Head of caudate nucleus (tissue), 42 donors: ENCODE measurements around the gene ITM2C.
A peak's percentile ranks its signal among the peaks of the same experiment; 100 is the strongest.

Source experiments
- DNase-seq, 42 donors: peaks; one replicate each; pipeline versions ENCODE4 v3.0.0 to v3.0.0-alpha.2; 2020 to 2021; ENCODE audit warnings: mixed read lengths in 7 of 42
- intact Hi-C: fragments of 100-400 bp; cut with DNase I; formaldehyde crosslinking; loops from one replicate; pipeline ENCODE4 v1.15.0; 2022

Gene ITM2C

DNA sequence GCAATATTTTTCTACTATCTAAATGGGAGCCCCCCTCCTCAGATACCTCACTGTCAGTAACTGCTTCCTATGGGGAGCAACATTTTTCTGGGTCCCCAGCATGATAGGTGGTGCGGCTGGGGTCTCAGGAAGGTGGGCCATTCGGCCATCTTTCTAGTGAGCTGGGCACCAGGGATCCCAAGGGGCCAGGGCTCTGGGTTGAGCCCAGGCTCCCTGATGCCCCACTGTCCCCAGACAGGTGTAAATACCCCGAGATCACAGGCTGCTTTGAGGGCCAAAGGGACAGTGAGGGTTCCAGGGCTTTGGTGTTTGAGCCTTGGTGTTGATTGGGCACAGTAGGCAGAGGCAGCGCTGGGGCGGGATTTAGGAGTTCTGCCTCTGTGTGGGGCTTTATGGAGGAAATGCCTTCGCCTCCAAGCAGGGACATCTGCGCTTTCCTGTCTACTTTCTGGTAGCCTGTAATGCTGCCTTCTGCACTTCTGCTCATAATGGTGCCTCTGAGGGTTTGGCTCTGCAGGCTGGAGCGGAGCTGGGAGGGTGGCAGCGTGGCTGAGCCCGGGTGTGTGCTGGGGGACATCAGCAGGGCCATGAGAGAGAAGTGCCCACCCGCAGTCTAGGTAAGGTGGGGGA, 5.3 kb downstream of the ITM2C start:
- DNase-seq: peak in 8 of 42 donors; percentile 9 to 46 (median 32)
- intact Hi-C loops: loop anchor here (10.0 kb wide), 1 partner anchor 185 kb away; the partner anchor contains the start of gene PSMD1

DNA sequence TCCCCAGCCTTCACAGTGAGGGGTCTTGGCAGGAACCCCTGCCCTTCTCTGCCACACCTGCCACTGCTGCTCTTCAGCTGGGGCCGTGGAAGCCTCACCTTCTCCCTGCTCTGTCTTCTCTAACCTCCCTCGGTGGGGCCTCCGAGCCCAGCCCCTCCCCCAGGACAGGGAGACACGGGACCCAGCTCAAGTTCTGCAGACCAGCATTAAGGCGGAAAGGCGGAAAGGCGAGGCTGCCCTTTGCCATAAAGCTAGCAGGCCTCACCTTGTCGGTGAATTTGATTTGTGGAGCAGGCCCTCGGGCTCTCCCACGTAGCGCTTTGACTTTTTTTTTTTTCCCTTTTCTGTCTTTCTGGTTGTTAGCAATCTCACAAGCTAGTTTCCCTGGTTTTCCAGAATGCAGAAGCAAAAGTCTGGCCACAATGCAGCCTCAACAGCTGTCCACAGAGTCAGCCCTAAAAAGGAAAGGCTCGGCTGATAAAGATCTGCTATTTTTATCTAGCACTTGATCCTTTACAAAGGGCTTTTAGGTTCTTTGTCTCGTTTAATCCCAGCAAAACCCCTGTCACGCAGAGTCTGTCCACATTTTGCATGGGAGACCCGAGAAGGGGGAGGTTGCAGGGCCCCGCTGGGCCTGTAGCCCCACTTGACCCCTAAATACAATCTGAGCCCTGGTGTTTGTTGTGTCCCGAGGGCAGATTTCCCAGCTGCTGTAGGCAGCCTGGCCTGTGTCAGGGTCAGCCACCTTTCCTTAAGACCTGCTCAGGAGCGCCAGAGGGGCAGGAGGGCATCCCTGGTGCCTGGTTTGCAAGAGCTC, 6.0 kb downstream of the ITM2C start:
- DNase-seq: peak in 10 of 42 donors; percentile 10 to 61 (median 42)
- intact Hi-C loops: no loop called here

DNA sequence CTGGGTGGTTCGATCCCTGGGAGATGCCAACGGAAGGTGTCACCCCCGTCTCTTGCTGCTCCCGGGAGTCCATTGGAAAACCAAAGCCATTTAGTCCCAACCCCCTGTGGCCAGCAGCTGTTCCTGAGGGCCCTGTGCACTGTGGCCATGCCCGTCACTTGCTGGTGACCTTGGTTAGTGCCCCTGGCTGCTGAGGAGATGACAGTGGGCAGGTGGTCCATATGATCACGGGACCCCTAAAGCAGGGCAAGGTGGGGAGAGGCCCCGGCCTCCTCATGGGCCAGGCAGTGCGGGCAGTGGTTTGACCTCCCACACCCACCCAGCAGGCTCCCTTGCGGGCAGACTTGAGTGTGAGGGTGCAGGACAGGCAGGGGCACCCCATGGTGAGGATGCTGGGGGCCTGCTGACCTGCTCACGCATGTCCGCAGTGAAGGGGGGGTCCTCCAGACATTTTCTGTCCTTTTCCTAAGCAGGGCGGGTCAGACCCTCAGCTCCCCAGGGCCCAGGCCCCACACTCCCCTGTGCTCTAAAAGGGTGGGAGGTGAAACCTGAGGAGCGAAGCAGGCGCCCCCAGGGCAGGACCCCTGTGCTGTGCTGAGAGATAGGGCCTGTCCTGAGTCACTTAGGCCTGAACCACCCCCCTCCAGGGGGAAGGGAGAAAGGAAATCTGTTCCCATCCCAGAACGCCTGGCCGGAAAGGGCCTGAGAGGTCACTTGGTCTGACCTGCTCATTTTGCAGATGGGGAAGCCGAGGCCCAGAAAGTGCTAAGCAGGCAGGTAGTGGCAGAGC, 6.8 kb downstream of the ITM2C start:
- intact Hi-C loops: no loop called here
- DNase-seq: peak in 10 of 42 donors; percentile 6 to 37 (median 26)

DNA sequence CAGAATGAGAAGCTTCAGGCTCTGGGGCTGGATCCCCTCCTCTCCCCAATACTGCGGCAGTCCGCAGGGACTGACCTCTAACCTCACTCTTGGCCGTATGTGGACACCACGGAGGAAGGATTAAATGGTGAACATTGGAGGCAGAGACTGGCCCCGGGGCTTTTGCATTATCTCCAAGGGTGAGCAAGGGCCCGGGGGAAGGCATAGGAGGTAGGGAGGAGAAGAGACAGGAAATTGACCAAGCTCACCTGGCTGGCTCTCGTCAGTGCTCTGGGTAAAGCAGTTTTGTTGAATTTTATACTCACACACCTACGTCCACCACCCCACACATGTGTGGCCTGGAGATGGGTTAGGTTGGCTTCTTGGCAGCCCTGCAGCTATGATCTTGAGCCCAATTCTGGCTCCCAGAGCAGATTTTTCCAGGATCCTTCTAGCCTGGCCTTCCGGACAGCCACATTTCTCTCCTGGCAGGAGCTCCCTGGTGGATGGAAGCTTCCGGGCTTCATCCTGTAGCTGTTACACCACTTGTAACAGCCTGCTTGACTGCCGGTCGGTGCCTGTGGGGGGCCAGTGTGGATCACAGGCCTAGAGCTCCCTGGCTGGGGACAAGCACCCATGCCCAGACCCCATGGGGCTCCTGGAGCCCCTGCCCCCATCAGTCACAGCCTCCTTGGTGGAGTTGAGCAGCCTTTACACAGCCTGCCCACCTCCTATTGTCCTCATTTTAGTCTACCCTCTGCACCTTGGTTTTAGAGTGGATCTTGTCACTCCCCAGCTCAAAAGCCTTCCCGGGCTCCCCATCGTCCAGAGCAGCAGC, 7.6 kb downstream of the ITM2C start:
- intact Hi-C loops: no loop called here
- DNase-seq: peak in 10 of 42 donors; percentile 6 to 44 (median 25)

DNA sequence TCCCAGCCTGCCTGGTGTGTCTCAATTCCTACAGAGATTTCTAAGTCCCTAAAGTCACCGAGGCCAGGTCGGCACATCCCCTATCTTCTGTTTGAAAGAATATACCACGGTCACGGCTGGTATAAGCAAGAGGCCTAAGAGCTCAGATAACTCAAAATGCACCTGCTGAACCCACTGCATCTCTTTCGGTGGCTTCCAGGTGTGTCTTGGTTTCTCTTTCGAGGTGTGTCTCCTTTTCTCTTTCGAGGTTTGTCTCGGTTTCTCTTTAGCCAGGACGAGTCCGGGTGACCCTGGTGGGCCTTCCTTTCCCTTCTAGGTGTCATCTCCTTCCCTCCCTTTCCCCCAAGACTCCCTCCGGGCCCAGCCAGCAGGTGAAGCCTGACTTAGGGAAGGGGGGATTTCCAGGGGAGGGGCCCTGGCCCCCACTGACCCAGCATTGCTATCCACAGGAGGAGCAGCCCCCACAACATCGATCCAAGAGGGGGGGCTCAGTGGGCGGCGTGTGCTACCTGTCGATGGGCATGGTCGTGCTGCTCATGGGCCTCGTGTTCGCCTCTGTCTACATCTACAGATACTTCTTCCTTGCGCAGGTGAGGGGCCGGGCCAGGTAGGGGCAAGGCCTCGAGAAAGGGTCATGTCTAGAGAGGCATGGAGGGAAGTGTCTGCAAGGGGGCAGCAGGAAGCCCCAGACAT, 8.4 kb downstream of the ITM2C start:
- intact Hi-C loops: no loop called here
- peak in 5 of 42 donors; percentile 6 to 22 (median 8) for DNase-seq

DNA sequence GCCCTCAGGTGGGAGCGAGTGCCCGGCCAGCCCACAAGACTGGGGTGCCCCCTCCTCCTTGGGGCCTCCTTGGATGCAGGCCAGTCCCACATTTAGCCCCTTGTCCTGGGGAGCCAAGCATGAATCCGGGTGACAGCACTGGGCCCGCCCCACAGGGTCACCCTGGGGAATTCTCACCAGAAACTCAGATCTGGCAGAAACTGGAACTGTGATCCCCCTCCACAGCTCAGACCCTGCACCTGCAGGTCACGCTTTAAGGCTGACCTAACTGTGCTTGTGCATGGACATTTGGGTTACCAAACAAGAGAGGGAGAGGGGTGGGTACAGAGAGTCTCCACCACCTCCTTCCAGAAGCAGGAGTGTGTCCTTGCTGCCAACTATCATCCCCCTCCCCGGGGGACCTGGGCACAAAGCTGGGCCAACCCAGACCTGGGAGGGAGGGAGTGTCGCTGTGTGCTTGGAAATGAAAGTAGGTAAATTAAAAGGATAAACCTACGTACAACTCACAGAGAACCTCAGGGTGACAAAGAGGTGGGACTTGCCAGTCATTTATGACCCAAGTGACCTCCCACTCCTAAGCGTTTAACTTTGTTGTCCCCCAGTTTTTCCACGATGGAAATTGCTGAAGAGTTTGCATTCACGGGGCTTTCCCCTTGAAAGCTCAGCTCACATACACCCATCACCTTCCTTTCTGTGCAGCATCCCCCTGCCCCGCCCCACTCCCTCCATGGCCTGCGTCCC, 9.1 kb downstream of the ITM2C start:
- intact Hi-C loops: no loop called here
- peak in 7 of 42 donors; percentile 7 to 34 (median 18) for DNase-seq

DNA sequence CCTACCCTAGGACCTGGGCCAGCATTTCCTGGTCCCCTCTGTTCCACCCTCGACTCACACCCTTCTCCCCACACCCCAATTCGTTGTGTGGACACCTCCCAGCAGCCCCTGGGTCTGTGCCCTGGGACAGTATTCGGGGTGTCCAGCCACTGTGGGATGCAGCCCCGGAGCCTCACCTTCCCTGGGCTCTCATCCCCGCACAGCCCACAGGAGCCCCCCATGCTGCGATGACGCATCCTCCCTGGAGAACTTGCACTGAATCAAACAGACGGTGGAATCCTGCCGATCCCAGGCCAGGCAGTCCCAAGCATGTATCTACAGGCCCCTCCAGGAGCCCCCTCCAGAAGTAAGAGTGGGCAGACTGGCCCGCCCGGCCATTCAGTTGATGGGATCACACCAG, 9.7 kb downstream of the ITM2C start:
- DNase-seq: peak in 8 of 42 donors; percentile 2 to 34 (median 16)
- intact Hi-C loops: no loop called here

DNA sequence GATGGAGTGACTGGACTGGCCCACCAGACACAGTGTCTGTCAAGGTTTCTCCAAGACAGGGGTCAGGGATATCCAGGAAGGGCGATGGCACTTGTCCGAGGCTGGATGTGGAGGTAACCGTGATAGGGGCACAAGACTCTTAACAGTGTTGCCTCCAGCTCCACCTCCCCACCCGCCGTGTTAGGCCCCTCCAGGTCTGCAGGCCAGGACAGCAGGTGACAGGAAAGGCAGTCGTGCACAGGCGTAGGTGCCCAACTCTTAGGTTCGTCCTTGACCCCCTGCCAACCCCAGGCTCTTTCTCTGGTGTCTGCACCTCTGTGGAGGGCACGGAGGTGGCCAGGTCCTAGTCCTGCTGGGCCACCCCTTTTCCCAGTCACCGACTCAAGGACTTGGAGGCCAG, 10.1 kb downstream of the ITM2C start:
- intact Hi-C loops: no loop called here
- peak in 4 of 42 donors; percentile 4 to 25 (median 18) for DNase-seq

DNA sequence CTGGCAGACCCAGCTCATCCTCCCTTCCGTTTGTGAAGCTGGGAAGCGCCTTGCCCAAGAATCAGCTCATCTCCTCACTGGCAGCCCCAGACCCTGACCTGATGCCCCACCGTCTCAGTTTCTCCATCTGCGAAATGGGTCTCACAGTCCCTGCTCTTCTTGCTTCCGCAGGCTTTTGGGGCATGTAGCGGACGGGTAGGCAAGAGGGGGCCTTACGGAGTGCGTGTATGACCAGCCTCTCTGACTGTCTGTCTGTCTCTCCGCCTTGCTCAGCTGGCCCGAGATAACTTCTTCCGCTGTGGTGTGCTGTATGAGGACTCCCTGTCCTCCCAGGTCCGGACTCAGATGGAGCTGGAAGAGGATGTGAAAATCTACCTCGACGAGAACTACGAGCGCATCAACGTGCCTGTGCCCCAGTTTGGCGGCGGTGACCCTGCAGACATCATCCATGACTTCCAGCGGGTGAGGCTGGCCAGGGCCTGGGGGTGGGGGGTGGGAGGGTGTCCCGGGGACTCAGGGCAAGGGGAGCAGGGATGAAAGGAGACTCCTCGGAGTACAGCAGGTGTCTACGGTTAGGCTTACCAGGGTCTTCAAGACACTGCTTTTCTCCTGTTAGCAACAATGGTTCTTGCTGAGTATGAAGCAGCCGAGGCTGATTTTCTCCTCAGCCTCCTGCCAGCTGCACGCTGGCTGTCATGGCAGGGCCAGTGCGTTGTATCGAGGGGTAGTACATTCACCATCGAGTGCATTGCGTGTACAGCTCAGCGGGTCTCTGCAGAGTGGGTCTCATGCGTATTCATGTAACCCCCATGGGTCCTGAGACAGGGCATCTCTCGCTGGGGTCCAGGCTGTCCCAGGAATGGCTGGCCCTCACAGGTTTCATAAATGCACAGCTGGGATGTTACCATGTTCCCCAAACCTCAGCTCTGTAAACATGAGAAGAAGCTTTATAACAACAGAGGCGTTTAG, 10.9 kb downstream of the ITM2C start:
- intact Hi-C loops: no loop called here
- DNase-seq: peak in 6 of 42 donors; percentile 1 to 27 (median 6)

DNA sequence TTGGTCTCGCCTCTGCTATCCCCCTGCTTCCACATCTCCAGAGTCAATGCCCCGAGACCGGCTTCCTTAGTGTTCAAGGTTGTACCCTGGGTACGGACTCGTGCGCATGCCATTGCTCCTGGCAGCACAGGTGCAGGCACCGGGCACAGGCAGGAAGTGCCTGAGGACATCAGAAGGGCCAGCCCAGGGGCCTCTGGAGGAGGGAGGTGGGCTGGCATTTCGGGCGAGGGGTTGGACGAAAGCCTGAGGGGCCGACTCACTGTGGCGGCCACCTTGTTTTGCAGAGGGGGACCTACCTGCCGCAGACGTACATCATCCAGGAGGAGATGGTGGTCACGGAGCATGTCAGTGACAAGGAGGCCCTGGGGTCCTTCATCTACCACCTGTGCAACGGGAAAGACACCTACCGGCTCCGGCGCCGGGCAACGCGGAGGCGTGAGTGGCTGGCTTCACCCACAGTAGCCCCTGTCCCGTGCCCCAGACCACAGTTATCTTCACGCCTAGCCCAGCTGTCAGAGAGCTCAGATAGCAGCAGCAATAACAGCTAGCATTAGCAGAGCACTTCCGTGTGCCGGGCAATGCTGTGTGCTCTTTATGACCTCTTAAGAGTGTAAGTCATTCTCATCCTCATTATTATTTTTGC, 12.5 kb downstream of the ITM2C start:
- intact Hi-C loops: no loop called here
- peak in 12 of 42 donors; percentile 1 to 30 (median 10) for DNase-seq

DNA sequence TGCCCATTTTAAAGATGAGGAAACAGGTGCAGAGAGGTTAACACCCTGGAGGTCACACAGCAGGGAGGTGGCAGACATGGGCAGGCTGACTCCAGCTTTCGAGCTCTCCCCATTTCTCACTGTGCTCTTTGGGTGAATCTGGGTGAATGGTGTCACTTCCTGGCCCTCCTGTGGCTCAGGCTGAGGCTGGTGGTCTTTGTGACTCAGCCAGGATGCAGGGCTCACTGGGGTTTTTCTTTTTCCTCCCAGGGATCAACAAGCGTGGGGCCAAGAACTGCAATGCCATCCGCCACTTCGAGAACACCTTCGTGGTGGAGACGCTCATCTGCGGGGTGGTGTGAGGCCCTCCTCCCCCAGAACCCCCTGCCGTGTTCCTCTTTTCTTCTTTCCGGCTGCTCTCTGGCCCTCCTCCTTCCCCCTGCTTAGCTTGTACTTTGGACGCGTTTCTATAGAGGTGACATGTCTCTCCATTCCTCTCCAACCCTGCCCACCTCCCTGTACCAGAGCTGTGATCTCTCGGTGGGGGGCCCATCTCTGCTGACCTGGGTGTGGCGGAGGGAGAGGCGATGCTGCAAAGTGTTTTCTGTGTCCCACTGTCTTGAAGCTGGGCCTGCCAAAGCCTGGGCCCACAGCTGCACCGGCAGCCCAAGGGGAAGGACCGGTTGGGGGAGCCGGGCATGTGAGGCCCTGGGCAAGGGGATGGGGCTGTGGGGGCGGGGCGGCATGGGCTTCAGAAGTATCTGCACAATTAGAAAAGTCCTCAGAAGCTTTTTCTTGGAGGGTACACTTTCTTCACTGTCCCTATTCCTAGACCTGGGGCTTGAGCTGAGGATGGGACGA, 13.2 kb downstream of the ITM2C start:
- DNase-seq: peak in 14 of 42 donors; percentile 5 to 38 (median 14)
- intact Hi-C loops: no loop called here

DNA sequence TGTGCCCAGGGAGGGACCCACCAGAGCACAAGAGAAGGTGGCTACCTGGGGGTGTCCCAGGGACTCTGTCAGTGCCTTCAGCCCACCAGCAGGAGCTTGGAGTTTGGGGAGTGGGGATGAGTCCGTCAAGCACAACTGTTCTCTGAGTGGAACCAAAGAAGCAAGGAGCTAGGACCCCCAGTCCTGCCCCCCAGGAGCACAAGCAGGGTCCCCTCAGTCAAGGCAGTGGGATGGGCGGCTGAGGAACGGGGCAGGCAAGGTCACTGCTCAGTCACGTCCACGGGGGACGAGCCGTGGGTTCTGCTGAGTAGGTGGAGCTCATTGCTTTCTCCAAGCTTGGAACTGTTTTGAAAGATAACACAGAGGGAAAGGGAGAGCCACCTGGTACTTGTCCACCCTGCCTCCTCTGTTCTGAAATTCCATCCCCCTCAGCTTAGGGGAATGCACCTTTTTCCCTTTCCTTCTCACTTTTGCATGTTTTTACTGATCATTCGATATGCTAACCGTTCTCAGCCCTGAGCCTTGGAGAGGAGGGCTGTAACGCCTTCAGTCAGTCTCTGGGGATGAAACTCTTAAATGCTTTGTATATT, 14.0 kb downstream of the ITM2C start:
- peak in 11 of 42 donors; percentile 6 to 34 (median 14) for DNase-seq
- intact Hi-C loops: no loop called here

DNA sequence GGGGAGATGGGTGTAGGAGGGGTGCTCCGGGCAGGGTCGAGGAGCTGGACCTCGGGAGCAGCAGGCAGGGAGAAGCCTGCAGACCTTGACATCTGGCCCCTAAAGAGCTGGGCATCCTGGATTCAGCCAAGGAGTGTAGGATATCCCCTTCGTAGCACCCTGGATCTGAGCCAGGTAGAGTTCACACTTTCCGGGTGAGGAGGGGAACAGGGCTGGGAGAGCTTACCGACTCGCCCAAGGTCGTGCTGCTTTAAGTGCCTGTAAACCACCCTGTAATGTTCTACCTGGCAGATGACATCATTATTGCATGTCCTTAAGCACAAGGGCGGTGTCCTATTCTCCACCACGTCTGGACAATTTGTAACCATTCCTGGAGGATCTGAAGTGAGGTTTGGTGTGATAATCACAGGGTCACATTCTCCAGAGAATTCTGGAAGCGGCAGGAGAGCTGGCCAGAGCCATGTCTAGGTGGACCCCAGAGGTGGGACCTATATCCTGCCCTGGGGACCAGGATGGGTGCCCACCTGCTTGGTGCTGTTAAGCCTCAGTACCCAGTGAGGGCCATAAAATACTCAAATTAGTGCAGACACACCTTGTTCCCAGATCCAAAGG, 14.6 kb downstream of the ITM2C start:
- DNase-seq: peak in 7 of 42 donors; percentile 4 to 30 (median 15)
- intact Hi-C loops: no loop called here

DNA sequence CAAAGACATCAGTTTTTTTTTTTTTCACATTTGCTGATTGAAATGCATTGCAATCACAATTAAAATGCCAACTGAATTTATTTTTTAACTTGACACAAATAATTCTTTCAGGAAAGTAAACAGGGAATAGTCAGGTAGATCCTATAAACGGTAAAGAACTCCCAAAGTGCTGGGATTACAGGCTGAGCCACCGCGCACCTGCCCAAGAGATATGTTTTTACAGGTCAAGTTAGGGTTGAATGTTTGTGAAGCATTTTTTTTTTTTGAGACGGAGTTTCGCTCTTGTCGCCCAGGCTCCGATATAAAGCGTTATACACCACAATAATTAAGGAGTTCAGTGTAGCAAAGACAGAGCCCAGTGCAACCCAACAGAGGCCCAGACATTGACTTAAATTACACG, 15.1 kb downstream of the ITM2C start:
- intact Hi-C loops: no loop called here
- DNase-seq: peak in 6 of 42 donors; percentile 0 to 33 (median 6)
